GF-D8 (cell line): ENCODE data around the gene VAMP2.
A peak's percentile ranks its signal among the peaks of the same experiment; 100 is the strongest.

ENCODE experiments used
- DNase-seq: peaks from one replicate; lab custom pipeline; 2025; lab: John Stamatoyannopoulos, UW

The VAMP2 gene

GRCh38 chr17:8142887-8143580, 19.7 kb downstream of the VAMP2 start:
- no peak for DNase-seq

GRCh38 chr17:8142158-8142886, 20.4 kb downstream of the VAMP2 start:
- DNase-seq = no peak

- no peak for DNase-seq
Observed at GRCh38 chr17:8141741-8142140, 21.0 kb downstream of the VAMP2 start.

GRCh38 chr17:8141045-8141444, 21.7 kb downstream of the VAMP2 start:
- DNase-seq = no peak

- no peak for DNase-seq
Observed at GRCh38 chr17:8140065-8141029, 22.4 kb downstream of the VAMP2 start.

GRCh38 chr17:8138672-8139371, 23.9 kb downstream of the VAMP2 start:
- peak; percentile 77 for DNase-seq

- DNase-seq = no peak
Observed at GRCh38 chr17:8138374-8138671, 24.4 kb downstream of the VAMP2 start.

- no peak for DNase-seq
Observed at GRCh38 chr17:8137645-8138373, 24.9 kb downstream of the VAMP2 start.

GRCh38 chr17:8133941-8134340, 28.8 kb downstream of the VAMP2 start:
- DNase-seq = no peak

GRCh38 chr17:8133399-8133798, 29.3 kb downstream of the VAMP2 start:
- DNase-seq = no peak

- DNase-seq = no peak
Observed at GRCh38 chr17:8131844-8132441, 30.8 kb downstream of the VAMP2 start.

GRCh38 chr17:8128125-8128784, 34.5 kb downstream of the VAMP2 start:
- DNase-seq = no peak

- DNase-seq = no peak
Observed at GRCh38 chr17:8126491-8127066, 36.2 kb downstream of the VAMP2 start.

- DNase-seq = no peak
Observed at GRCh38 chr17:8125947-8126490, 36.7 kb downstream of the VAMP2 start.

GRCh38 chr17:8125154-8125946, 37.4 kb downstream of the VAMP2 start:
- DNase-seq = no peak

- DNase-seq = no peak
Observed at GRCh38 chr17:8124350-8125153, 38.2 kb downstream of the VAMP2 start.

- DNase-seq = no peak
Observed at GRCh38 chr17:8123695-8124349, 38.9 kb downstream of the VAMP2 start, which contains the start of gene HES7. TSS of gene HES7 (minus strand) at chr17:8124106. CDS start at chr17:8124084, 22 bp downstream.
